HG03558 (cell line): ENCODE data around the gene FOS.

ENCODE experiments used
- ATAC-seq: cut with Tn5 transposase; IDR thresholded peaks from one replicate; pipeline ENCODE4 v1.9.1; 2021; ENCODE audit warnings: moderate number of reproducible peaks; ENCODE audit not compliant: unreplicated experiment; ENCODE audit errors: extremely low read depth

Gene FOS

DNA sequence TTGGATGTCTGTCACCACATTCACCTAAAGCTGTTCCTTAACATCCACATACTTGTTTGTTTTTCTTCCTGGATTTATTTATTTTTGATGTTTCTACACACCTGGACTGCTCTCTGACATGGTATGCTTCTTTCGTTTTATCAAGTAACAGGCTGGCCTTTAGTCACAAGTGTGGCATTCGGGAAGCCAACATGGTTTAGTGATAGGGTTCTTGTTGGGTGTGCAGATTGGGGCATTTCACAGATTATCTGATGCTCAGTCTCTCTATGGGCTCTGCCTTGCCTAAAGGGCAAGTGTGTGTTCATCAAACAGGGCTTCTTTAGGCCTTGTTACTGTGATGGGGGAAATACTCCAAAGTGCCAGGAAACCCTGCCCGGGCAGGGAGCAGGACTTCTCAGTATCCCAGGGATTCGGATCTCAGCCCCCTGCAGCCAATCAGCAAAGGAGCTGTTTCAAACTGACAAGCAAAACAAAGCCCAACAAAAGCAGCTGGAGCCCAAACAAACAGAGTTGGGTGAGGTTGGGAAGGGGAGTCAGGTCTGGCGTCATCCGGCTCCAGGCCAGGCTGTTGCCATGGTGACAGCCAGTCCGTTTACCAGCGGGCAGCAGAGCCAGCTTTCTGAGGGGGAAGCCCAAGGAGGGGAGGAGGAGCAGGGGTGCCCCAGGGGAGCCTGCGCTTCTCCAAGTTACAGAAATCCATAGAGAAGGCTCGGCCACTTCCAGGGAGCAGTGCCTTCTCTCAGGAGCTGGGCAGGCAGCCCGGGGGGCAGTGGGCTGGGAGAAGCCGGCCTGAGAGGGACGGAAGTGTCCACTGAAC, 31.9 kb downstream of the FOS start:
- ATAC-seq: no peak

DNA sequence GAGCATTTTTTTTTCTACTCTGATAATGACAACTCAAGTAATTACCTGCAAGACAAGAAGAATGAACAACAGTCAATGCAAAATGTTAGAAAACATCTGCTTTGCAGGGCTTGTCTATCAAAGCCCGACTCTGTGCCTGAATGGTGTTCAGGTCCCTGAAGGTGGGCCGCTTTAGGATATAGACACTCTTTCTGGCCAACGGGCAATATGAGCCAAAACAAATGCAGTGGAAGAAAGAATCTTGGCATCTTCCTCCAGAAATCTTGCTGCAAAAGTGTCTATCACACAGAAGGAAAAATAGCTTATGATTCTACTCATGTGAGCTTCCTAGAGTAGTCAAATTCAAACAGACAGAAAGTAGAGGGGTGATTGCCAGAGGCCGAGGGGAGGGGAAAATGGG, 32.7 kb downstream of the FOS start:
- ATAC-seq: no peak

DNA sequence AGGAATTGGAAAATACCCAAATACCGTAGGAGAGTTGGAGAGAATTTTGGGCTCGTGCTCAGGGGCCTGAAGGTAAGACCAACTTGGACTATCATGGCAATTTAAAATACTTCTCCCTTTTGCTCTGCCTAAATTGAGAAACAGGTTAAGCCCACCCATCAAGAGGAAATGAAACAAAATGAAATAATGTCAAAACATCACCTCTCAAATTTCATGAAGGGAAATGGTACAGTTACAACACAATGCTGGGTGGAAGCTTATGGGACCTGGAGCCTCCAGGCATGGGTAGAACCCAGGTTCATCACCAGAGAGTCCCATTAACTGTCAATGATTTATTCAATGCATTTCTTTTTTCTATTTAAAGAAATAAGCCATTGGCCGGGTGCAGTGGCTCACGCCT, 33.7 kb downstream of the FOS start:
- ATAC-seq: no peak

DNA sequence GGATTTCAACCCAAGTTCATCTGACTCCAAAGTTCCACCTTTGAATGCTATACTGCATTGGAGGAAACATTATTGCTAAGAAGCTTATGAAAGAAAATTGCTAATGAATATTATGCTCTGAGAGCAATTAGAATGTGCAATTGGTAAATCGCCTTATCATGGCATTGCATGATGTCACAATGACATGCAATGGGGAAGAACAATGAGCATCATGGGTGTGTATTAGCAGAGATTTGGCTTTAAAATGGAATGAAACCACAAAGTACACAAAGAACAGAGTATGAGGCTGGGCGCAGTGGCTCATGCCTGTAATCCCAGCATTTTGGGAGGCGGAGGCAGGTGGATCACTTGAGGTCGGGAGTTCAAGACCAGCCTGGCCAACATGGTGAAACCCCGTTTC, 34.7 kb downstream of the FOS start:
- no peak for ATAC-seq

DNA sequence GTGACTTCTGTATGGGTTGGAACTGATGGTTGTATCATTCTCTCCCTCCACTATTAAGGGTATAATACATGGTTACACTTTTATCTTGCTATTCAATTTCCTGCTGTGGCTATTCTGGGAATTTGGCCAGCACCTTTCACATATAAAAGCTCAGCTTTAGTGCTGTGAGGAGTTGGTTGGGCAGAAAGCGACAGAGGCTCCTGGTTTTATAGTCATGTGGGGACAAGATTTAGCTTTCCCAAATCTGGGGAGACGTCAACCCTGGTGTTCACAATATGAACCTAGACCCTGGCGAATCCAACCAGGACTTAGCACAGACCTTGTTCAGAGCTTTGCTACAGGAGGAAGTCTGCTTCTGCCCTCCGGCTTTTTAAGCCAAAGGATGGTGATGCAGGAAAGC, 36.5 kb downstream of the FOS start:
- ATAC-seq: no peak

DNA sequence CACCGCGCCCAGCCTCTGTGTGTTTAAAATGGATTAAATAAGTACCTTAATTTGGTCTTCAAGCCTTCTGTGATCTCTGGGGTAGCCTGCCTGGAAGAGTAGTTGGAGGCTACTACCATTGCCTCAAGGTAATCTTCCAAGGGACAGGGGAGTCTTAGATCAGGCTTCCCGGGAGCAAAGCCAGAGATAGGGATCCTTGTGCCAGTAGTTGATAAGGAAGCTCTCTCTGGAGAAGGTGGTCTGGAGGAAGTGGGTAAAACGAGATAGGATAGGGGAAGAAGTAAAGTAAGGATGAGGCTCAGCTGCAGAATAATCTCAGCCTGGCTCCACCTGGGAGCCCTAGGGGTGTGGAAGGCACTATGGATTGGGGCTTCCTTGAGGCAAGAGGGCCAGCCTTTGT, 38.5 kb downstream of the FOS start:
- ATAC-seq: no peak

DNA sequence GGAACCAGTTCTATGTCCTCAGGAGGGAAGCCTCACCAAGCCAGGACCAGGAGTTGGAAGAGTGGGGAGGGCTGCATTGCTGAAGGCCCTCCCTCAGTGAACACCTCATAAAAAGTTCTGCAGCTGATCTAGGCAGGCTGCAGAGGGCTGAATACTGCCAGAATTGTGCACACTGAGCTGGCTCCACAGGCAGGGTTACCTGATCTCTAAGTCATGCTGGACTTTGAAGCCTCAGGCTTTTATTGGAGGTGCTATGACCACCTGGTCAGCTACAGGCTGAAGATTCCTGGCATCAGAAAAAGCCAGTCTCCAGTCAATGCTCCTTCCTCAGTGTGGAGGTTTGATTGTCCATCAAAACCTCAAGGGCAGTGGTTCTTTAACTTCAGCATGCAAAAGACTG, 39.7 kb downstream of the FOS start:
- ATAC-seq: no peak

DNA sequence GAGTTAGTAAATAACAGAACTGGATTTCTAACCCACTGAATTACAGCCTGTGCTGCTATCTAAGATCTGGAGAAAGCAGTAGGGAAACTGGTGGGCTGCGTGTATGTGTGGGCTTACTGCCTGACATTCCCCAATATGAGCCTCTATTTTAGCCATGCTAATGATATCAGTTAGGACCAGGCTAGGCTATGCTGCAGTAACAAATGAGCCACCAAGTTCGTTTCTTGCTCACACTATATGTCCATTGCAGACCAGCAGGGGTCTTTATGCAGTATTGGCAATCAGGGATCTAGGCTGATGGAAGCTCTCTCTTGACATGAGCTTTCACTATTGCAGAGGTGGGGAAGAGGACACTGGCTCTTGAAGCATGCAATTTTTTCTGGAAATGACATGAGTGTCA, 40.4 kb downstream of the FOS start:
- no peak for ATAC-seq

DNA sequence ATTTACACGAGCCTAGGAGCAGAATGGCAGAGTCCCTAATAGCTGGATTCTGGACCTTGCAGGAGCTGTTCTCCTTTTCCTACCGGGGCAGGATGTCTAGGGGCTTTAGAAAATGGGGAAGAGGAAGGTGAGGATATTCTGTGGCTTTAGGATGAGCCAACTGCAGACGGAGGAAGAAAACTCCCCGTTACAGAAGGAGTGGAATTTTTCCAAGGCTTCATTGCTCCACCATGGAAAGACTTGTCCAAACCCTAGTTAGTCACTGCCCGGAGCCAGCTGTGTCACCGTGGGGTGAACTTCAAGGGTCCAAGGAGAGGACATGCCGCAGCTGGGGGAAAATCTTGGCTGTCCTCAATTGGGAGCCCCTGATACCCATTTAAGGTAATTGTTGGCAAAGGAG, 41.6 kb downstream of the FOS start:
- no peak for ATAC-seq

DNA sequence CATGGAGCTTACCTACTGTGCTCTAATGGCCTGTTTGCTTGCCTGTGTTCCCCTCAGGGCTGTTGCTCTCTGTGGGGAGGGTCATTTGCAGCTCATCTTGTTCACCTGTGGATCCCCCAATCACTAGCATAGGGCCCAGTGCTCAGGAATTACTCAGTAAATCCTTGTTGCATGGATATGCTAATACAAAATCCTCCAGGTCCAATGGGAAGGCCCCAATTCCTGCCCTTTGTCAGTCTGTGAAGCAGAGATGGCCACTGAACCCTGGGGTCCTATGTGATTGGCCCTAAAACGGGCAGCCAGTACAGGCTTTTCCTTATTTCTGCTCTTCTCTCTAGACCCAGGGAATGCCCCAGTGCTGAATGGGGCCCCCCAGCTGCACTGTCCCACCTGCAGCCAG, 44.1 kb downstream of the FOS start:
- ATAC-seq: no peak

DNA sequence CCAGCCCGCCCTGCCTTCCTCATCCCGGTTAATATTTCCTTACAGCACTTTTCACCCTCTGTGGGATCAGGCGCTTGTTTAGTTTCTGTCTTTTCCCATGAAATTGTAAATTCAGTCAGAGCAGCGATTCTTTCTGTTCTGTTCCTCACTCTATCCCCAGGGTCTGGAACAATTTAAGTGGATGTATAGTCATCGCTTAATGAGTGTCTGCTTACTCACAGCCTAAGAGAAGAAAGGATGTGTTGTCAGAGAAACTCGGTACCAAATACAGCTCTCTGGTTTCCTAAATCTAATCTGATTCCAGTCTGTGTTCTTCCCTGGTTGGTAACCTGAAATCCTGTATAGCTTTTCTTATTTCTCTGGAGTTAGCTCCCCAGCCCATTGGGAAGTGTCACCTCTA, 44.9 kb downstream of the FOS start:
- no peak for ATAC-seq

DNA sequence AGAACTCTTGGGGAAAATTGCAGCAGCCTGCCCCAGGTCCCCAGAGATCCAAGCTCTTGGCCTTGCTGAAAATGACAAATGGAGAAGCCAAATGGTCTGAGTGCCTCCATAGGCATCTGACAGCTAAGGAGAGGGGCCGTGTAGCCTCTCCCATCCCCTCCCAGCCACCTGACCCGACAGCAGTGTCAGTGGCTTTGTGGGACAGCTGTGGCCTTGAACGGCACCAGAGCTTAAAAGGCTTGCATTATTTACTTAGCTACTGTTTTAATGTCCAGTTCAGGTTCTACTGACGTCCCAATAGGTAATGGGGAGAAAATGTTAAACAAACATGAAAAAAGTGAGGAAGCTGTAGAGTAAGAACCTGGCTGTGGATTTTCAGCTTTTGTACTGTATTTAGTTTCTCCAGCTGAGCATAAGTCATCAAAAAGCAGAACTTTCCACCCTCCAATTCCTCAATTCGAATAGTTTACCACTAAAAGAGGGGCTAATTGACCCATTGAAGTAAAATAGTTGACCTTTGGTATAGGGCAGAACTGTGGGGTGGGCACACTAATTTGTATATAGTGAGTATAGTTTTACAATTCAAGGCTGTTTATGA, 50.0 kb downstream of the FOS start:
- no peak for ATAC-seq

DNA sequence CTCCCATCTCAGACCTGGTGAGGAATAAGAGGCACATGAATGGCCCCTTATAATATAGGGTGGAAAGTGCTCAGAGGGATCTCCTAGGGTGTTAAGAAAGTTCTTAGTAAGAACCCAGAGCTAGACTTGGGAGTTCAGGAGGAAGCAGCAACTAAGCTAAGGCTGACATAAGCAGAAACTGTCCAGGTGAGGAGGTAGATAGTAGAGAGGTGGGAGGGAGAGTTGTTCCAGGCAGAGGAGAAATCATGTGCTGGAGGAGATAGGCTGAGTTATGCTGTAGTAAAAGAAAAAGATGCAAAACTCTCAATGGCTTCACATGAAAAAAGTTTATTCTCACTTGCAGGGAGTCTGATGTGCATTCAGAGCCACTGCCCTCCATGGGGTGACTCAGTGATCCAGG, 50.7 kb downstream of the FOS start:
- no peak for ATAC-seq

DNA sequence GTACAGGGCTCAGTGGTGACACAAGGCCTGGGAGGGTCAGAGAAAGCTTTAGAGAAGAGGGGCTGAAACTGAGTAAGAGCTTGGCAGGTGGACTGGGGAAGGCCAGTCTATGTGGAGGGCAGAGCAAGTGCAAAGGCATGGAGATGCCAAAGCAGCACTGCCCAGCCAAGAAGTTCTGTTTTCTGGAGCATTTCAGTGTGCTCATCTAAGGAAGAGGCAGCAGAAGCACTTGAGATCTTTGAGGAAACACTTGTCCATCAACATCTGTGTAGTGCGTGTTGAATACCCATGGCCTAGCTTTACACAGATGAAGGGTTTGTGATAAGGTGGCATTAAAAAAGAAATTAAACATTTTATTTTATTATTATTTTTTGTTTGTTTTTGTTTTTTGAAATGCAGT, 52.8 kb downstream of the FOS start:
- ATAC-seq: no peak
